MCF 10A (cell line): Measurements from ENCODE around the gene PLA2G2C. TPM values are rescaled to one million over a fixed set of nuclear protein-coding genes. Genes with fewer than 3 reads are reported as not detected.

Experiments
- BruUV-seq: library from RNA; stranded (reverse); fragments of 400-500 nt; replicated peaks from 2 replicates; lab custom pipeline; 2021; lab: Mats Ljungman, UMichigan
- CTCF ChIA-PET: fragments of 300-600 bp; sonication (Branson Sonifier 250); formaldehyde crosslinking; extraction: SDS; loops from one replicate; lab custom pipeline; 2021; ENCODE audit warnings: antibody characterized with exemption, inconsistent platforms; lab: Yijun Ruan, JAX
- POLR2A ChIA-PET: fragments of 300-600, 350-650 bp; sonication (Branson Sonifier 250); formaldehyde crosslinking; extraction: SDS; loops from one replicate; lab custom pipeline; 2020; ENCODE audit warnings: antibody characterized with exemption, inconsistent platforms; lab: Yijun Ruan, JAX
- DNase-seq: peaks from one replicate; pipeline ENCODE4 v3.0.0-alpha.2; 2018; ENCODE audit not compliant: unreplicated experiment
- H3K27ac Mint-ChIP-seq: one replicate; pipeline ENCODE4 v1.8.0; 2022; ENCODE audit warnings: mild to moderate bottlenecking, low read depth, mixed read lengths; ENCODE audit not compliant: unreplicated experiment
- H3K27me3 Mint-ChIP-seq: one replicate; pipeline ENCODE4 v1.8.0; 2022; ENCODE audit warnings: mixed read lengths; ENCODE audit not compliant: insufficient read depth, unreplicated experiment
- H3K36me3 Mint-ChIP-seq: one replicate; pipeline ENCODE4 v1.8.0; 2022; ENCODE audit warnings: mild to moderate bottlenecking, moderate library complexity, mixed read lengths; ENCODE audit not compliant: insufficient read depth, unreplicated experiment
- H3K4me1 Mint-ChIP-seq: one replicate; pipeline ENCODE4 v1.8.0; 2022; ENCODE audit warnings: mixed read lengths; ENCODE audit not compliant: insufficient read depth, unreplicated experiment
- H3K4me3 Mint-ChIP-seq: one replicate; pipeline ENCODE4 v1.8.0; 2022; ENCODE audit warnings: mild to moderate bottlenecking, moderate library complexity, mixed read lengths; ENCODE audit not compliant: unreplicated experiment
- H3K9me3 Mint-ChIP-seq: one replicate; pipeline ENCODE4 v1.8.0; 2022; ENCODE audit warnings: mixed read lengths; ENCODE audit not compliant: unreplicated experiment
- intact Hi-C: fragments of 100-400 bp; cut with micrococcal nuclease; formaldehyde crosslinking; loops from 2 replicates; pipeline ENCODE4 v1.14.1; 2022
- total RNA-seq: library from RNA; stranded (reverse); gene quantifications from 2 replicates; pipeline ENCODE4 v1.2.3, GENCODE V29; 2022
- TF ChIP-seq, protein P1 (sequence below): fragments of 200-600 bp; IDR thresholded peaks from one replicate; pipeline ENCODE4 v1.8.0; 2022; ENCODE audit warnings: antibody characterized with exemption, mild to moderate bottlenecking; ENCODE audit not compliant: unreplicated experiment

PLA2G2C gene
- total RNA-seq, 1 experiment from 2014 or later: not detected

DNA sequence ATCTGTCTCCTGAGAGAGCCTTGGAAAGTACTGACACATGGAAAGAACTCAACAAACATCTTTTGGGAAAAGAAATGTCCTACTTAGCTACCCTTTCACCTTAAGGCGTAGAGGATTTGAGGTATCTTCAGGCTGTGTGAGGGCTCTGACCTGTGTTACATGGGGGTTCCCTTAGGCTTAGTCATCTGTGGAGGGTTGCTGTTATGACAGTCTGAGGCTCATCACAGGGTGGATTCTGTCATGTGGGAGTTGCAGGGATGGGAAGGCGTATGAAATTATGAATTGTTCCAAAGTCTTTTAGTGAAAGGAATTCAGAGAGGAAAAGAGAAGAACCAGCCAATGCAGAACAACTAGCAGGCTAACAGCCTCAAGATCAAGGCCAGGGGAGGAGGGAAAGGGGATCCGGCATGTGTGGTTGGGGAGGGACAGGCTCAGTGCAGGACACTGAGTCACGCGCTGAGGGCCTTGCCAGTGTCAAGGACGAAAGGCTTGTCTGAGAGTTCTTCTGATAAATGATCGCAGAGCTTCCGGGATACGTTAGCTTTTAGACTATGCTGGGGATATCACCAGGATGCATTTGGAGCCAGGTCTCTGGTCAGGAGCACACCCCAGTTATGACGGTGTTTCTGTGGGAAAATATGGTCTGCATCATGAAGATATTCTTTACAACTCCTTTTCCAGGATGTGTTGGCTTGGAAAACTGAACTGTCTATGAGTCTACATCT lies 24.6 kb upstream of the PLA2G2C start:
- Mint-ChIP-seq H3K4me1 (peaks cover 27% of the 10 kb centered on the region), H3K4me3 (no peak overlapping the region), H3K27me3 (no peaks in the 10 kb centered on the region), H3K36me3 (no peaks in the 10 kb centered on the region), H3K9me3 (no peaks in the 10 kb centered on the region), H3K27ac (peak overlapping the region; percentile 41)
- TF ChIP-seq, protein P1, sequence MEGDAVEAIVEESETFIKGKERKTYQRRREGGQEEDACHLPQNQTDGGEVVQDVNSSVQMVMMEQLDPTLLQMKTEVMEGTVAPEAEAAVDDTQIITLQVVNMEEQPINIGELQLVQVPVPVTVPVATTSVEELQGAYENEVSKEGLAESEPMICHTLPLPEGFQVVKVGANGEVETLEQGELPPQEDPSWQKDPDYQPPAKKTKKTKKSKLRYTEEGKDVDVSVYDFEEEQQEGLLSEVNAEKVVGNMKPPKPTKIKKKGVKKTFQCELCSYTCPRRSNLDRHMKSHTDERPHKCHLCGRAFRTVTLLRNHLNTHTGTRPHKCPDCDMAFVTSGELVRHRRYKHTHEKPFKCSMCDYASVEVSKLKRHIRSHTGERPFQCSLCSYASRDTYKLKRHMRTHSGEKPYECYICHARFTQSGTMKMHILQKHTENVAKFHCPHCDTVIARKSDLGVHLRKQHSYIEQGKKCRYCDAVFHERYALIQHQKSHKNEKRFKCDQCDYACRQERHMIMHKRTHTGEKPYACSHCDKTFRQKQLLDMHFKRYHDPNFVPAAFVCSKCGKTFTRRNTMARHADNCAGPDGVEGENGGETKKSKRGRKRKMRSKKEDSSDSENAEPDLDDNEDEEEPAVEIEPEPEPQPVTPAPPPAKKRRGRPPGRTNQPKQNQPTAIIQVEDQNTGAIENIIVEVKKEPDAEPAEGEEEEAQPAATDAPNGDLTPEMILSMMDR: no peak
- intact Hi-C loops: loop anchor here (5.0 to 10.0 kb wide), 2 partner anchors 151 to 424 kb away; partner anchors contain the start of gene PINK1
- no peak for DNase-seq
- no TSS peak for BruUV-seq
- ChIA-PET POLR2A (interaction anchor here (0.6 to 1.7 kb wide), 4 partner anchors 52 to 423 kb away, joined by 3 to 5 read pairs (median 3); no protein-coding TSS in a partner anchor), CTCF (interaction anchor here (0.6 to 4.4 kb wide), 7 partner anchors 8 to 282 kb away, joined by 3 to 69 read pairs (median 7); no protein-coding TSS in a partner anchor)

DNA sequence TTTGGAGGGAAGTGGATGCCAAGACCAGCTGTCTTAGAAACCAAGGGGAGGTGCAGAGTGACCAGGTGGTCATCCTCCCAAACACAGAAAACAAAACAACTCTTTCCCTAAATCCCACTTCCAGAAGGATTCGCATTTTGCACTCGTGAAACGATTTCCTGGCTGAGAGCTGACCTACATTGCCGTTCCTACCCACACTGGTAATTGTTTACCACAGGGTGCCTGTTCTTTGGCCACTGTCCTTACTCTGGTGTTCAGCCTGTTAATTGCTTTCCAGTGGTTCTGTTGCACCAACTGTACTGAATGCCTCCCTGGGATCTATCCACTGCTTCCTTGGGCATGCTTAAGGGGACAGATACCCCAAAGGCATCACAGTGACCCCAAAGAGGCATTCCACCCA lies 23.2 kb upstream of the PLA2G2C start:
- TF ChIP-seq, protein P1: no peak
- H3K36me3 Mint-ChIP-seq: no peaks in the 10 kb centered on the region
- peaks cover 27% of the 10 kb centered on the region for H3K4me1 Mint-ChIP-seq
- no peaks in the 10 kb centered on the region for H3K9me3 Mint-ChIP-seq
- no peak overlapping the region for H3K4me3 Mint-ChIP-seq
- H3K27ac Mint-ChIP-seq: no peak overlapping the region
- no peak for DNase-seq
- ChIA-PET POLR2A (interaction anchor here (0.7 kb wide), 1 partner anchor 170 kb away, joined by 3 read pairs; no protein-coding TSS in a partner anchor), CTCF (interaction anchor here (0.6 to 2.7 kb wide), 2 partner anchors 15 to 159 kb away, joined by 3 to 13 read pairs; no protein-coding TSS in a partner anchor)
- intact Hi-C loops: no loop called here
- no TSS peak for BruUV-seq
- H3K27me3 Mint-ChIP-seq: no peaks in the 10 kb centered on the region

DNA sequence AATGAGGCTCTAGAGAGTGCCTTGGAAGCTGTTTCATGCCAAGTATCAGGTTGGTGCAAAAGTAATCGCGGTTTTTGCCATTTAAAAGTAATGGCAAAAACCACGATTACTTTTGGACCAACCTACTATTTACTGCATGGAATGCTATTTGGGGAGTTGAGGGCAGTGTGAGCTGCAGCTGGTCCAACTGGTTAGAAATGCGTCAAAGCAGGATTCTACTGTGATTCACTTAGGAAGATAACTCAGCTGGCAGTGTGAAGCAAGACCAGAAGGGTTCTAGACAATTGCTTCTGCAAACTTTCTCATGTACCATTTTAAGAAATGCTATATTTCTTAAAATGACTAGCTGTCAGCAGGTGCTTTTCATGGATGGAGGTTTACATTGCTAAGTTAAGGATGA lies 21.2 kb upstream of the PLA2G2C start:
- no TSS peak for BruUV-seq
- Mint-ChIP-seq H3K4me1 (peaks cover 21% of the 10 kb centered on the region), H3K27ac (no peak overlapping the region), H3K4me3 (no peak overlapping the region), H3K36me3 (no peaks in the 10 kb centered on the region), H3K9me3 (no peaks in the 10 kb centered on the region), H3K27me3 (no peaks in the 10 kb centered on the region)
- ChIA-PET POLR2A (no interaction called here), CTCF (no interaction called here)
- TF ChIP-seq, protein P1: no peak
- intact Hi-C loops: no loop called here
- no peak for DNase-seq

DNA sequence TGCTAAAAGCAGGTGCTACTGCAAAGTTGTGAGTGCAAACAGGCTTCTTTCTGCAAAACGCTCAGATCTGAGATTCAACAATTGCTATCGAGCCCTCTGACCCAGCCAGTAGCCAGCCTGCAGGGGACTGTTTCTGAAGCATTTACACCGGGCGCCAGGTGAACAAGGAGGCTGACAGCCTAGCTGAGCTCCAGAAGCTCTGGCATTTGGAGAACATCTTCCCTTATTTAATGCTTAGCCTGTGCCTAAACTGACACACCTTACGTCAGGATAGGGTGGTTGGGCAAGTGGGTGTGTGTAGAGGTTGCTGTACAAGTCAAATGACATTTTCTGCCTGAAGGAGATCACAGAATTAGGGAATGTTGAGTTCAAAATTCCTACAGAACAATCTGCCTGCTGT lies 15.8 kb upstream of the PLA2G2C start:
- ChIA-PET CTCF (interaction anchor here (1.0 to 5.2 kb wide), 2 partner anchors 10 to 542 kb away, joined by 3 to 34 read pairs; no protein-coding TSS in a partner anchor), POLR2A (no interaction called here)
- no TSS peak for BruUV-seq
- intact Hi-C loops: no loop called here
- Mint-ChIP-seq H3K4me3 (no peak overlapping the region), H3K4me1 (peaks cover 9% of the 10 kb centered on the region), H3K36me3 (no peaks in the 10 kb centered on the region), H3K9me3 (no peaks in the 10 kb centered on the region), H3K27me3 (no peaks in the 10 kb centered on the region), H3K27ac (no peak overlapping the region)
- DNase-seq: no peak
- TF ChIP-seq, protein P1: no peak
